OCI-LY7 (cell line): ENCODE data around the gene DSCAM.

Experiments
- CTCF ChIP-seq: fragments of 200-600 bp; sonication (generic); conservative IDR thresholded peaks from 2 replicates; pipeline ENCODE4 v1.5.1; 2014; ENCODE audit warnings: mild to moderate bottlenecking, antibody characterized with exemption, low read length, moderate library complexity, mixed read lengths
- EZH2phosphoT487 ChIP-seq: fragments of 200-600 bp; sonication (generic); IDR thresholded peaks from 2 replicates; pipeline ENCODE4 v1.6.1; 2018; ENCODE audit warnings: low read depth, borderline replicate concordance, mild to moderate bottlenecking, mixed run types, antibody characterized with exemption, low read length, moderate library complexity, mixed read lengths

DNA sequence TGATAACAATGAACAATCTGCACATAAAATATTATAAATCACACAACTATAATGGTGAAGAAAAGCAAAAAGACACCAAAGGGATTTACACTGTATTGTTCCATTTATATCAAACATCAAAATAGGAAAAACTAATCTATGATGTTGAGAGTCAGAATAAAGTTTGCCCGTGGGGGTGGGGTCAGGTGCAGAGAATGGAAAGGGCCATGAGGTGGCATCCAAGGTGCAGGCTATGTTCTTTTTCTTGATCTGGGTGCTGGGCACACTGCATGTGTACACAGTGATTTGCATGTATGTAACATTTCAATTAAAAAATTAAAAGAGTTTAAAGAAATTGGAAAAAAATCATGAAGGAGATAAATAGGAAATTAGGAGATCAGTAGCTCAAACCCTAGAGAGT is 127.3 kb downstream of the DSCAM start:
- TF ChIP-seq CTCF (no peak), EZH2phosphoT487 (no peak)
